ENCODE data around the gene PRIM2.
A peak's percentile ranks its signal among the peaks of the same experiment; 100 is the strongest.
"Not testable (repeated sequence)": the region's sequence is repeated elsewhere in the genome, so short reads cannot be mapped to it uniquely, and the experiment has no call there.

The PRIM2 gene

GRCh38 chr6:57294862-57295445, 22.5 kb upstream of the PRIM2 start:
- H3K9me3 ChIP-seq (ENCODE audit: low read length), result no peaks in the 10 kb centered on the region
- no peak overlapping the region for H3K27ac ChIP-seq (ENCODE audit: low read depth, low read length)
- H3K27me3 ChIP-seq (ENCODE audit: control insufficient read depth in 1 of 2, insufficient read depth in 2 of 2, low read length in 2 of 2), result no peaks in the 10 kb centered on the region
- H3K36me3 ChIP-seq (ENCODE audit: insufficient read depth, low read length), result no peaks in the 10 kb centered on the region
- no peak overlapping the region for H3K9ac ChIP-seq (ENCODE audit: low read length)
- no peak overlapping the region for H3K4me3 ChIP-seq (ENCODE audit: low read depth in 1 of 2, low read length in 2 of 2)
- peaks cover 7% of the 10 kb centered on the region for H3K4me1 ChIP-seq (ENCODE audit: insufficient read depth, low read length)

- H3K36me3 ChIP-seq (ENCODE audit: insufficient read depth, low read length), result no peaks in the 10 kb centered on the region
- no peak overlapping the region for H3K4me3 ChIP-seq (ENCODE audit: low read depth in 1 of 2, low read length in 2 of 2)
- peaks cover 20% of the 10 kb centered on the region for H3K4me1 ChIP-seq (ENCODE audit: insufficient read depth, low read length)
- H3K9me3 ChIP-seq (ENCODE audit: low read length), result no peaks in the 10 kb centered on the region
- H3K27ac ChIP-seq (ENCODE audit: low read depth, low read length), result no peak overlapping the region
- H3K9ac ChIP-seq (ENCODE audit: low read length), result no peak overlapping the region
- H3K27me3 ChIP-seq (ENCODE audit: control insufficient read depth in 1 of 2, insufficient read depth in 2 of 2, low read length in 2 of 2), result no peaks in the 10 kb centered on the region
Measured at GRCh38 chr6:57297505-57297904, 19.9 kb upstream of the PRIM2 start.

- H3K4me3 ChIP-seq (ENCODE audit: low read depth in 1 of 2, low read length in 2 of 2), result no peak overlapping the region
- H3K9ac ChIP-seq (ENCODE audit: low read length), result no peak overlapping the region
- peaks cover 28% of the 10 kb centered on the region for H3K4me1 ChIP-seq (ENCODE audit: insufficient read depth, low read length)
- H3K27ac ChIP-seq (ENCODE audit: low read depth, low read length), result no peak overlapping the region
- no peaks in the 10 kb centered on the region for H3K9me3 ChIP-seq (ENCODE audit: low read length)
- H3K36me3 ChIP-seq (ENCODE audit: insufficient read depth, low read length), result no peaks in the 10 kb centered on the region
- H3K27me3 ChIP-seq (ENCODE audit: control insufficient read depth in 1 of 2, insufficient read depth in 2 of 2, low read length in 2 of 2), result no peaks in the 10 kb centered on the region
Measured at GRCh38 chr6:57298741-57299140, 18.7 kb upstream of the PRIM2 start.

- H3K27ac ChIP-seq (ENCODE audit: low read depth, low read length), result peak overlapping the region; percentile 93
Measured at GRCh38 chr6:57301757-57302156, 15.7 kb upstream of the PRIM2 start.

GRCh38 chr6:57302477-57302876, 15.0 kb upstream of the PRIM2 start:
- Histone ChIP-seq H3K9me3 (ENCODE audit: low read length) (no peaks in the 10 kb centered on the region), H3K27ac (ENCODE audit: low read depth, low read length) (peak overlapping the region; percentile 93)

More at GRCh38 chr6:57301757-57302156, 15.7 kb upstream of the PRIM2 start:
- Histone ChIP-seq H3K9ac (ENCODE audit: low read length) (no peak overlapping the region), H3K27me3 (ENCODE audit: control insufficient read depth in 1 of 2, insufficient read depth in 2 of 2, low read length in 2 of 2) (no peaks in the 10 kb centered on the region), H3K4me1 (ENCODE audit: insufficient read depth, low read length) (peaks cover 53% of the 10 kb centered on the region), H3K4me3 (ENCODE audit: low read depth in 1 of 2, low read length in 2 of 2) (no peak overlapping the region), H3K9me3 (ENCODE audit: low read length) (no peaks in the 10 kb centered on the region), H3K36me3 (ENCODE audit: insufficient read depth, low read length) (no peaks in the 10 kb centered on the region)

GRCh38 chr6:57303931-57304681, 13.3 kb upstream of the PRIM2 start:
- no peaks in the 10 kb centered on the region for H3K9me3 ChIP-seq (ENCODE audit: low read length)
- peak overlapping the region in 1 of 2 donors; percentile 1 for H3K4me3 ChIP-seq (ENCODE audit: low read depth in 1 of 2, low read length in 2 of 2)
- H3K36me3 ChIP-seq (ENCODE audit: insufficient read depth, low read length), result no peaks in the 10 kb centered on the region
- no peaks in the 10 kb centered on the region for H3K27me3 ChIP-seq (ENCODE audit: control insufficient read depth in 1 of 2, insufficient read depth in 2 of 2, low read length in 2 of 2)
- peak overlapping the region; percentile 19 for H3K9ac ChIP-seq (ENCODE audit: low read length)
- peak overlapping the region; percentile 93 for H3K27ac ChIP-seq (ENCODE audit: low read depth, low read length)
- peaks cover 48% of the 10 kb centered on the region for H3K4me1 ChIP-seq (ENCODE audit: insufficient read depth, low read length)

More at GRCh38 chr6:57302477-57302876, 15.0 kb upstream of the PRIM2 start:
- Histone ChIP-seq H3K9ac (ENCODE audit: low read length) (no peak overlapping the region), H3K36me3 (ENCODE audit: insufficient read depth, low read length) (no peaks in the 10 kb centered on the region), H3K27me3 (ENCODE audit: control insufficient read depth in 1 of 2, insufficient read depth in 2 of 2, low read length in 2 of 2) (no peaks in the 10 kb centered on the region), H3K4me3 (ENCODE audit: low read depth in 1 of 2, low read length in 2 of 2) (no peak overlapping the region), H3K4me1 (ENCODE audit: insufficient read depth, low read length) (peaks cover 53% of the 10 kb centered on the region)

GRCh38 chr6:57305107-57305506, 12.3 kb upstream of the PRIM2 start:
- Histone ChIP-seq H3K27me3 (ENCODE audit: control insufficient read depth in 1 of 2, insufficient read depth in 2 of 2, low read length in 2 of 2) (no peaks in the 10 kb centered on the region), H3K9ac (ENCODE audit: low read length) (no peak overlapping the region), H3K9me3 (ENCODE audit: low read length) (no peaks in the 10 kb centered on the region), H3K4me3 (ENCODE audit: low read depth in 1 of 2, low read length in 2 of 2) (peak overlapping the region in 1 of 2 donors; percentile 1), H3K27ac (ENCODE audit: low read depth, low read length) (peak overlapping the region; percentile 93), H3K4me1 (ENCODE audit: insufficient read depth, low read length) (peaks cover 44% of the 10 kb centered on the region), H3K36me3 (ENCODE audit: insufficient read depth, low read length) (no peaks in the 10 kb centered on the region)

- Histone ChIP-seq H3K36me3 (ENCODE audit: insufficient read depth, low read length) (no peaks in the 10 kb centered on the region), H3K4me3 (ENCODE audit: low read depth in 1 of 2, low read length in 2 of 2) (no peak overlapping the region), H3K9ac (ENCODE audit: low read length) (no peak overlapping the region), H3K4me1 (ENCODE audit: insufficient read depth, low read length) (peaks cover 43% of the 10 kb centered on the region), H3K27ac (ENCODE audit: low read depth, low read length) (peak overlapping the region; percentile 93), H3K27me3 (ENCODE audit: control insufficient read depth in 1 of 2, insufficient read depth in 2 of 2, low read length in 2 of 2) (no peaks in the 10 kb centered on the region), H3K9me3 (ENCODE audit: low read length) (no peaks in the 10 kb centered on the region)
Measured at GRCh38 chr6:57305761-57306160, 11.7 kb upstream of the PRIM2 start.

GRCh38 chr6:57306273-57306672, 11.2 kb upstream of the PRIM2 start:
- H3K27me3 ChIP-seq (ENCODE audit: control insufficient read depth in 1 of 2, insufficient read depth in 2 of 2, low read length in 2 of 2), result no peaks in the 10 kb centered on the region
- H3K27ac ChIP-seq (ENCODE audit: low read depth, low read length), result peak overlapping the region; percentile 93
- H3K4me3 ChIP-seq (ENCODE audit: low read depth in 1 of 2, low read length in 2 of 2), result no peak overlapping the region
- no peak overlapping the region for H3K9ac ChIP-seq (ENCODE audit: low read length)
- H3K4me1 ChIP-seq (ENCODE audit: insufficient read depth, low read length), result peaks cover 43% of the 10 kb centered on the region
- no peaks in the 10 kb centered on the region for H3K9me3 ChIP-seq (ENCODE audit: low read length)
- H3K36me3 ChIP-seq (ENCODE audit: insufficient read depth, low read length), result no peaks in the 10 kb centered on the region

GRCh38 chr6:57307850-57308249, 9.6 kb upstream of the PRIM2 start:
- no peaks in the 10 kb centered on the region for H3K27me3 ChIP-seq (ENCODE audit: control insufficient read depth in 1 of 2, insufficient read depth in 2 of 2, low read length in 2 of 2)
- H3K4me3 ChIP-seq (ENCODE audit: low read depth in 1 of 2, low read length in 2 of 2), result no peak overlapping the region
- no peak overlapping the region for H3K9ac ChIP-seq (ENCODE audit: low read length)
- H3K27ac ChIP-seq (ENCODE audit: low read depth, low read length), result no peak overlapping the region
- peaks cover 34% of the 10 kb centered on the region for H3K4me1 ChIP-seq (ENCODE audit: insufficient read depth, low read length)
- no peaks in the 10 kb centered on the region for H3K9me3 ChIP-seq (ENCODE audit: low read length)
- H3K36me3 ChIP-seq (ENCODE audit: insufficient read depth, low read length), result no peaks in the 10 kb centered on the region

GRCh38 chr6:57308755-57309154, 8.7 kb upstream of the PRIM2 start:
- not testable (repeated sequence) for H3K27ac ChIP-seq (ENCODE audit: low read depth, low read length); H3K9ac ChIP-seq (ENCODE audit: low read length); H3K27me3 ChIP-seq (ENCODE audit: control insufficient read depth in 1 of 2, insufficient read depth in 2 of 2, low read length in 2 of 2); H3K36me3 ChIP-seq (ENCODE audit: insufficient read depth, low read length); H3K4me3 ChIP-seq (ENCODE audit: low read depth in 1 of 2, low read length in 2 of 2); H3K9me3 ChIP-seq (ENCODE audit: low read length)
- peaks cover 37% of the 10 kb centered on the region for H3K4me1 ChIP-seq (ENCODE audit: insufficient read depth, low read length)

All from muscle layer of colon (tissue), 2 donors.